GM23338 (cell line): ENCODE data around the gene CADPS.

Experiments used
- CREB1 ChIP-seq: fragments of 250-450 bp; sonication (Bioruptor Pico); IDR thresholded peaks from 2 replicates; pipeline ENCODE4 v1.5.0; 2020; ENCODE audit warnings: low read depth, mild to moderate bottlenecking, moderate library complexity
- ETS1 ChIP-seq: IDR thresholded peaks from 2 replicates; pipeline ENCODE4 v1.6.1; 2016; ENCODE audit warnings: antibody characterized with exemption
- EZH2 ChIP-seq: fragments of 200-600 bp; sonication (generic); IDR thresholded peaks from one replicate; pipeline ENCODE4 v1.8.0; 2017; ENCODE audit warnings: antibody characterized with exemption, mild to moderate bottlenecking, low read depth; ENCODE audit not compliant: unreplicated experiment
- EZH2phosphoT487 ChIP-seq: fragments of 200-600 bp; sonication (generic); IDR thresholded peaks from one replicate; pipeline ENCODE4 v1.8.1; 2018; ENCODE audit warnings: antibody characterized with exemption; ENCODE audit not compliant: unreplicated experiment
- JUNB ChIP-seq: IDR thresholded peaks from one replicate; pipeline ENCODE4 v1.6.1; 2016; ENCODE audit warnings: antibody characterized with exemption; ENCODE audit not compliant: unreplicated experiment
- NANOG ChIP-seq: IDR thresholded peaks from 2 replicates; pipeline ENCODE4 v1.6.1; 2016; ENCODE audit warnings: antibody characterized with exemption, borderline replicate concordance
- POLR2AphosphoS5 ChIP-seq: IDR thresholded peaks from 2 replicates; pipeline ENCODE4 v1.6.1; 2016; ENCODE audit warnings: antibody characterized with exemption, low read depth
- STAT1 ChIP-seq: IDR thresholded peaks from one replicate; pipeline ENCODE4 v1.6.1; 2016; ENCODE audit warnings: antibody characterized with exemption; ENCODE audit not compliant: unreplicated experiment
- ZNF114 ChIP-seq: fragments of 250-450 bp; sonication (Bioruptor Pico); IDR thresholded peaks from 2 replicates; pipeline ENCODE4 v1.5.0; 2020; ENCODE audit warnings: mild to moderate bottlenecking, moderate library complexity
- ZNF331 ChIP-seq: fragments of 250-450 bp; sonication (Bioruptor Pico); IDR thresholded peaks from 2 replicates; pipeline ENCODE4 v1.5.0; 2020; ENCODE audit warnings: low read depth, mild to moderate bottlenecking, moderate library complexity
- ZNF462 ChIP-seq: fragments of 250-450 bp; sonication (Bioruptor Pico); IDR thresholded peaks from 2 replicates; pipeline ENCODE4 v1.5.0; 2020; ENCODE audit warnings: mild to moderate bottlenecking, moderate library complexity
- TF ChIP-seq, protein P1 (sequence below), 2 experiments: fragments of 200-600 bp in 1 of 2; sonication (generic) in 1 of 2; conservative IDR thresholded peaks; 2 replicates each; pipeline versions ENCODE4 v1.5.1 to v1.6.1; 2016 to 2017; ENCODE audit warnings: antibody characterized with exemption in 2 of 2, low read depth in 2 of 2, mild to moderate bottlenecking in 2 of 2, moderate library complexity in 1 of 2
- TF ChIP-seq, protein P2 (sequence below): IDR thresholded peaks from one replicate; pipeline ENCODE4 v1.6.1; 2018; ENCODE audit warnings: antibody characterized with exemption; ENCODE audit not compliant: unreplicated experiment

DNA sequence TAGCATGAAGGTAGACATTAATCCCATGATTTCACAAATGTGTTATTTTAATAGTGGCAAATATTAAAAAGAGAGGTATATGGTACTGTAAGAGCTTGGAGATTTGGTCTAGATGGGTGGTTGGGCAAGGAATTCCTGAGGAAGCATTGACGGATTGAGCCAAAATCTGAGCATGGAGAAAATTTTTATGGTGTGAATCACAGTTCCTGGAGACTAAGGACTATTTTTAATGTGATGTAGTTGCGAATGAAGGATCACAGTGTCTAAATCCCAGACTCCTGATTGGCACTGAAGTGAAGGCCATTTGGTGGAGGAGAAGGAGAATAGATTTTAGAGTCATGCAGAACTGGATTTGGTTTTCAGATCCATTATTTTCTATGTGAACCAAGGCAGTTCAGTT lies 313.2 kb downstream of the CADPS start:
- TF ChIP-seq, protein P1, sequence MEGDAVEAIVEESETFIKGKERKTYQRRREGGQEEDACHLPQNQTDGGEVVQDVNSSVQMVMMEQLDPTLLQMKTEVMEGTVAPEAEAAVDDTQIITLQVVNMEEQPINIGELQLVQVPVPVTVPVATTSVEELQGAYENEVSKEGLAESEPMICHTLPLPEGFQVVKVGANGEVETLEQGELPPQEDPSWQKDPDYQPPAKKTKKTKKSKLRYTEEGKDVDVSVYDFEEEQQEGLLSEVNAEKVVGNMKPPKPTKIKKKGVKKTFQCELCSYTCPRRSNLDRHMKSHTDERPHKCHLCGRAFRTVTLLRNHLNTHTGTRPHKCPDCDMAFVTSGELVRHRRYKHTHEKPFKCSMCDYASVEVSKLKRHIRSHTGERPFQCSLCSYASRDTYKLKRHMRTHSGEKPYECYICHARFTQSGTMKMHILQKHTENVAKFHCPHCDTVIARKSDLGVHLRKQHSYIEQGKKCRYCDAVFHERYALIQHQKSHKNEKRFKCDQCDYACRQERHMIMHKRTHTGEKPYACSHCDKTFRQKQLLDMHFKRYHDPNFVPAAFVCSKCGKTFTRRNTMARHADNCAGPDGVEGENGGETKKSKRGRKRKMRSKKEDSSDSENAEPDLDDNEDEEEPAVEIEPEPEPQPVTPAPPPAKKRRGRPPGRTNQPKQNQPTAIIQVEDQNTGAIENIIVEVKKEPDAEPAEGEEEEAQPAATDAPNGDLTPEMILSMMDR (conservative IDR thresholded peaks at IDR 0.05; ENCODE audit: low read depth in 2 of 2): no peak
- no peak for TF ChIP-seq POLR2AphosphoS5
- no peak for TF ChIP-seq EZH2
- no peak for TF ChIP-seq EZH2phosphoT487
- TF ChIP-seq ZNF114 (CRISPR knock-in tag): no peak
- TF ChIP-seq ETS1: no peak
- TF ChIP-seq, protein P2, sequence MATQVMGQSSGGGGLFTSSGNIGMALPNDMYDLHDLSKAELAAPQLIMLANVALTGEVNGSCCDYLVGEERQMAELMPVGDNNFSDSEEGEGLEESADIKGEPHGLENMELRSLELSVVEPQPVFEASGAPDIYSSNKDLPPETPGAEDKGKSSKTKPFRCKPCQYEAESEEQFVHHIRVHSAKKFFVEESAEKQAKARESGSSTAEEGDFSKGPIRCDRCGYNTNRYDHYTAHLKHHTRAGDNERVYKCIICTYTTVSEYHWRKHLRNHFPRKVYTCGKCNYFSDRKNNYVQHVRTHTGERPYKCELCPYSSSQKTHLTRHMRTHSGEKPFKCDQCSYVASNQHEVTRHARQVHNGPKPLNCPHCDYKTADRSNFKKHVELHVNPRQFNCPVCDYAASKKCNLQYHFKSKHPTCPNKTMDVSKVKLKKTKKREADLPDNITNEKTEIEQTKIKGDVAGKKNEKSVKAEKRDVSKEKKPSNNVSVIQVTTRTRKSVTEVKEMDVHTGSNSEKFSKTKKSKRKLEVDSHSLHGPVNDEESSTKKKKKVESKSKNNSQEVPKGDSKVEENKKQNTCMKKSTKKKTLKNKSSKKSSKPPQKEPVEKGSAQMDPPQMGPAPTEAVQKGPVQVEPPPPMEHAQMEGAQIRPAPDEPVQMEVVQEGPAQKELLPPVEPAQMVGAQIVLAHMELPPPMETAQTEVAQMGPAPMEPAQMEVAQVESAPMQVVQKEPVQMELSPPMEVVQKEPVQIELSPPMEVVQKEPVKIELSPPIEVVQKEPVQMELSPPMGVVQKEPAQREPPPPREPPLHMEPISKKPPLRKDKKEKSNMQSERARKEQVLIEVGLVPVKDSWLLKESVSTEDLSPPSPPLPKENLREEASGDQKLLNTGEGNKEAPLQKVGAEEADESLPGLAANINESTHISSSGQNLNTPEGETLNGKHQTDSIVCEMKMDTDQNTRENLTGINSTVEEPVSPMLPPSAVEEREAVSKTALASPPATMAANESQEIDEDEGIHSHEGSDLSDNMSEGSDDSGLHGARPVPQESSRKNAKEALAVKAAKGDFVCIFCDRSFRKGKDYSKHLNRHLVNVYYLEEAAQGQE: no peak
- TF ChIP-seq JUNB: no peak
- TF ChIP-seq CREB1 (CRISPR knock-in tag): no peak
- no peak for TF ChIP-seq NANOG
- TF ChIP-seq ZNF331: no peak
- no peak for TF ChIP-seq STAT1
- no peak for TF ChIP-seq ZNF462 (CRISPR knock-in tag)
